CD4-positive, alpha-beta T cell (primary cell): ENCODE measurements around the gene LMO2. TPM values are rescaled to one million over a fixed set of nuclear protein-coding genes. Genes with fewer than 3 reads are reported as not detected.

Experiments used
- ATAC-seq: fragments of 200-7000 bp; cut with Tn5 transposase; one replicate; pipeline ENCODE4 v1.10.0; 2022; ENCODE audit warnings: mild to moderate bottlenecking; ENCODE audit not compliant: poor library complexity
- CTCF ChIA-PET: fragments of 350-600 bp; sonication (Branson Sonifier 250); formaldehyde crosslinking; loops from one replicate; lab custom pipeline; 2021; ENCODE audit warnings: antibody characterized with exemption, inconsistent platforms; lab: Charles Lee
- POLR2A ChIA-PET: fragments of 350-600 bp; sonication (Branson Sonifier 250); formaldehyde crosslinking; loops from one replicate; lab custom pipeline; 2021; ENCODE audit warnings: antibody characterized with exemption, inconsistent platforms; lab: Charles Lee
- DNase-seq, 14 experiments: peaks; one replicate each; pipeline ENCODE4 v3.0.0-alpha.2; 2013 to 2020; ENCODE audit warnings: mixed read lengths in 2 of 14
- H3K27ac ChIP-seq, 2 donors: one replicate each; pipeline versions ENCODE4 v1.5.1 to v1.7.0; 2013; ENCODE audit warnings: low read length in 2 of 2, low read depth in 1 of 2, mild to moderate bottlenecking in 1 of 2
- H3K27me3 ChIP-seq, 2 experiments: 1 replicate in 1 of 2; 2 replicates in 1 of 2; pipeline versions ENCODE4 v1.6.1 to v1.7.0; 2013; ENCODE audit warnings: low read length in 2 of 2, control low read depth in 1 of 2, mild to moderate bottlenecking in 1 of 2, moderate library complexity in 1 of 2; ENCODE audit not compliant: insufficient read depth in 2 of 2, control insufficient read depth in 1 of 2
- H3K36me3 ChIP-seq: one replicate; pipeline ENCODE4 v1.6.1; 2013; ENCODE audit warnings: low read length, control low read depth; ENCODE audit not compliant: insufficient read depth
- H3K4me1 ChIP-seq: one replicate; pipeline ENCODE4 v1.6.1; 2013; ENCODE audit warnings: low read length, control low read depth; ENCODE audit not compliant: insufficient read depth
- H3K4me3 ChIP-seq: one replicate; pipeline ENCODE4 v1.5.1; 2013; ENCODE audit warnings: mild to moderate bottlenecking, low read length, moderate library complexity
- H3K9me3 ChIP-seq, 2 experiments: 1 replicate in 1 of 2; 2 replicates in 1 of 2; pipeline versions ENCODE4 v1.6.1 to v1.7.0; 2013; ENCODE audit warnings: low read length in 2 of 2, mild to moderate bottlenecking in 2 of 2, control low read depth in 1 of 2, moderate library complexity in 1 of 2; ENCODE audit not compliant: control insufficient read depth in 1 of 2, insufficient read depth in 1 of 2
- H3K27ac Mint-ChIP-seq: one replicate; pipeline ENCODE4 v1.8.0; 2020; ENCODE audit warnings: mixed read lengths
- H3K27me3 Mint-ChIP-seq: one replicate; pipeline ENCODE4 v1.8.0; 2021; ENCODE audit warnings: mixed read lengths
- H3K36me3 Mint-ChIP-seq: one replicate; pipeline ENCODE4 v1.8.0; 2021; ENCODE audit warnings: low read depth, mixed read lengths
- H3K4me1 Mint-ChIP-seq: one replicate; pipeline ENCODE4 v1.8.0; 2021; ENCODE audit warnings: low read depth, mixed read lengths
- H3K4me3 Mint-ChIP-seq: one replicate; pipeline ENCODE4 v1.8.0; 2020; ENCODE audit warnings: mild to moderate bottlenecking, mixed read lengths
- H3K9me3 Mint-ChIP-seq: one replicate; pipeline ENCODE4 v1.8.0; 2020; ENCODE audit warnings: mixed read lengths
- intact Hi-C, 2 experiments: fragments of 100-400 bp; cut with DNase I in 1 of 2; cut with micrococcal nuclease in 1 of 2; formaldehyde crosslinking; loops; one replicate each; pipeline versions ENCODE4 v1.15.1 to v1.9.0; 2023 to 2025; cut with DNase I, micrococcal nuclease
- total RNA-seq, 174 experiments: library from RNA in 2 of 174; stranded (reverse) in 2 of 174; gene quantifications; one replicate each; pipeline ENCODE4 v1.2.3 and lab custom pipeline; 2021 to 2026
- TF ChIP-seq, protein P1 (sequence below): fragments of 200-600 bp; IDR thresholded peaks from one replicate; pipeline ENCODE4 v1.8.0; 2022; ENCODE audit warnings: antibody characterized with exemption, mild to moderate bottlenecking

The LMO2 gene
- total RNA-seq, 2 experiments from 2014 or later: 0.61 to 0.80 TPM

DNA sequence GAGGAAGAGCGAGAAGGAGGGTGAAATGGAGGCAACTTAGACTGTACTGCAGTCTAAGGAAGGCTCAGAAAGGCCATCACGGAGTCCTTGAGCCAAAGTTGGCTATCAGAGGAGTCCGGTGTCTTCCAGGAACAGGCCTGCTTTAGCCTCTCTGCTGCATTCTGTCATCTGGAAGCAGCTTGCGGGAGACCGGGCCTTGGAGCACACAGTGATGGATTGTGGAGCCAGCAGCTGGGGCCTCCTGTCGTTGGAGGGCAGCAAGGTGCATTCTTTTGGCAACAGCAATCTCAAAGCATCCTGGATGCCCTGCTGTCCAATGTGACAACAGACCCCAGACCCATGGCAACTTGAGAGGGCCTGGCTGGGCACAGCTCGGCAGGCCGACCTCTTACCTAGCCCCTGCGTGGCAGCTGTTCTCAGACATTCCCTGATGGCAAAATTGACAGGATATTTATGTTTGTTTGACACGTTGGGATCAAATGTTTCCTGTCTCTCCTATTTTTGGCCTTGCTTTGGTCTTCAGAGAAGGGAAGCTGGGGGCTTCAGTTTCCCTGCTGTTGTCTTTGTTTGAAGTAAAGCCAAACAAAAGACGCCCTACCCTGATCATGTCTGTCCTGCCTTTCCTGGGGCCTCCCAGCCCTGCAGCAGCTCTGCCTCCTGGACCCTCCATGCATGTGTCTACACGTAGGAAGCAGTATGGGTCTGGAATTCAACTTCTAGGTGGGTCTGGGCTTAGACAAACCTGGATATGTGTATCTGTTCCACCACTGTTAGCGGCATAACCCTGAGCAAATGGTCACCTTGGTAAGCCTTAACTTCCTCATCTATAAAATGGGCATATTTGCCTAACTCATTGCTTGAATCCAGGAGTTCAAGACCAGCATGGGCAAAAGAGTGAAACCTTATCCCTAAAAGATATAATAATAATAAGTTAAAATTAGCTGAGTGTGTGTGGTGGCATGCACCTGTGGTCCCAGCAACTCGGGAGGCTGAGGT lies 43.9 kb upstream of the LMO2 start:
- intact Hi-C loops: no loop called here
- H3K9me3 ChIP-seq: peaks cover 4 to 10% of the 10 kb centered on the region in 2 experiments
- H3K4me1 ChIP-seq: peaks cover 3% of the 10 kb centered on the region
- POLR2A ChIA-PET: no interaction called here
- no peak overlapping the region for H3K27ac Mint-ChIP-seq
- H3K27me3 ChIP-seq: no peaks in the 10 kb centered on the region
- no peak for DNase-seq
- peaks cover 5% of the 10 kb centered on the region for H3K27me3 Mint-ChIP-seq
- H3K36me3 Mint-ChIP-seq: no peaks in the 10 kb centered on the region
- CTCF ChIA-PET: no interaction called here
- H3K36me3 ChIP-seq: no peaks in the 10 kb centered on the region
- H3K4me1 Mint-ChIP-seq: no peaks in the 10 kb centered on the region
- TF ChIP-seq, protein P1, sequence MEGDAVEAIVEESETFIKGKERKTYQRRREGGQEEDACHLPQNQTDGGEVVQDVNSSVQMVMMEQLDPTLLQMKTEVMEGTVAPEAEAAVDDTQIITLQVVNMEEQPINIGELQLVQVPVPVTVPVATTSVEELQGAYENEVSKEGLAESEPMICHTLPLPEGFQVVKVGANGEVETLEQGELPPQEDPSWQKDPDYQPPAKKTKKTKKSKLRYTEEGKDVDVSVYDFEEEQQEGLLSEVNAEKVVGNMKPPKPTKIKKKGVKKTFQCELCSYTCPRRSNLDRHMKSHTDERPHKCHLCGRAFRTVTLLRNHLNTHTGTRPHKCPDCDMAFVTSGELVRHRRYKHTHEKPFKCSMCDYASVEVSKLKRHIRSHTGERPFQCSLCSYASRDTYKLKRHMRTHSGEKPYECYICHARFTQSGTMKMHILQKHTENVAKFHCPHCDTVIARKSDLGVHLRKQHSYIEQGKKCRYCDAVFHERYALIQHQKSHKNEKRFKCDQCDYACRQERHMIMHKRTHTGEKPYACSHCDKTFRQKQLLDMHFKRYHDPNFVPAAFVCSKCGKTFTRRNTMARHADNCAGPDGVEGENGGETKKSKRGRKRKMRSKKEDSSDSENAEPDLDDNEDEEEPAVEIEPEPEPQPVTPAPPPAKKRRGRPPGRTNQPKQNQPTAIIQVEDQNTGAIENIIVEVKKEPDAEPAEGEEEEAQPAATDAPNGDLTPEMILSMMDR: no peak
- peaks cover 10% of the 10 kb centered on the region for H3K9me3 Mint-ChIP-seq
- H3K4me3 ChIP-seq: no peak overlapping the region
- H3K27ac ChIP-seq: no peak overlapping the region
- no peak for ATAC-seq
- no peak overlapping the region for H3K4me3 Mint-ChIP-seq

DNA sequence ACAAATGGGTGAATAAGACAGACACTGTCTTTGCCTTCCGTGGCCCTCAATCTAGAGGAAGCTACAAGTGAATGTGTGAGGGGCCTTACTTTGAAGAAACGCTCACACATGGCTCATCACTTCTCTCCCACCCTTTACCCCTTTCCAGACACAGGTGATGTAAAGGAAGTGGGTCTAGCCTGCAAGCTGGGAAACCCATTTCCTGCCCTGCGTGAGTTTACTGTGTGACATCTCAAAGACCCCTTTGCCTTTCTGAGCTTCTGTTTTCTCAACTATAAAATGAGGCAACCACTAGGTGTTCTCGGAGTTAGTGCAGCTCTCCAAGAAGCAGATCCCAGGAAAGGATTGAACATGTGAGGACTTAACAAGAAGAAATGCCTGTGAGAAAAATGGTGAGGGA lies 43.1 kb upstream of the LMO2 start:
- H3K27me3 ChIP-seq: no peaks in the 10 kb centered on the region
- H3K9me3 ChIP-seq: peaks cover 4 to 10% of the 10 kb centered on the region in 2 experiments
- Mint-ChIP-seq H3K36me3 (no peaks in the 10 kb centered on the region), H3K27ac (no peak overlapping the region), H3K4me1 (no peaks in the 10 kb centered on the region), H3K9me3 (peaks cover 10% of the 10 kb centered on the region), H3K4me3 (no peak overlapping the region), H3K27me3 (peaks cover 5% of the 10 kb centered on the region)
- TF ChIP-seq, protein P1: no peak
- ChIA-PET POLR2A (interaction anchor here (1.3 kb wide), 1 partner anchor 65 kb away, joined by 3 read pairs; no protein-coding TSS in a partner anchor), CTCF (no interaction called here)
- no peak for ATAC-seq
- H3K36me3 ChIP-seq: no peaks in the 10 kb centered on the region
- no peak overlapping the region for H3K4me3 ChIP-seq
- peaks cover 6% of the 10 kb centered on the region for H3K4me1 ChIP-seq
- H3K27ac ChIP-seq: no peak overlapping the region
- intact Hi-C loops: no loop called here
- DNase-seq: no peak

DNA sequence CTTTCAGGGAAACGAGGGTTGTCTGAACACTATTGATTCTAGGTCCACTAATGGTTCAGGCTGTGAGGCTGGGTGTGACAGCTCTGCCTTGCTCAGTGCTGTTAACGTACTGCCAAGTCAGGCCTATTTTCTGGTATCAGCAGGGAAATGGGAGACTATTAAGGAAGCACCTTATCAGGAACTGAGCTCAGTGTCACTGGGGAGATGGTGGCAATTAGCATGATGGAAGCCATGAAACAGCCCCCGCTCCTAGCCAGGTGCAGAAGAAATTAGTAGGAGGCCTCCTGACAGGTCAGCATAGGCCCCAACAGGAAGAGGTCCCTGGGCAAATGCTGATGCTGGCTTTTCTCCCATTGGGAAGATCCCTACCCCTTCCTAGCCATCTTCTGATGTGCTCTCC lies 42.6 kb upstream of the LMO2 start:
- Mint-ChIP-seq H3K9me3 (peaks cover 10% of the 10 kb centered on the region), H3K27me3 (peaks cover 5% of the 10 kb centered on the region), H3K27ac (no peak overlapping the region), H3K36me3 (no peaks in the 10 kb centered on the region), H3K4me1 (no peaks in the 10 kb centered on the region), H3K4me3 (no peak overlapping the region)
- H3K9me3 ChIP-seq: peaks cover 4% of the 10 kb centered on the region in 2 experiments
- H3K27me3 ChIP-seq: no peaks in the 10 kb centered on the region
- no peak overlapping the region for H3K27ac ChIP-seq
- CTCF ChIA-PET: no interaction called here
- TF ChIP-seq, protein P1: no peak
- H3K36me3 ChIP-seq: no peaks in the 10 kb centered on the region
- POLR2A ChIA-PET: interaction anchor here (1.3 kb wide), 1 partner anchor 65 kb away, joined by 3 read pairs; no protein-coding TSS in a partner anchor
- no peak for DNase-seq
- intact Hi-C loops: no loop called here
- ATAC-seq: no peak
- no peak overlapping the region for H3K4me3 ChIP-seq
- peaks cover 6% of the 10 kb centered on the region for H3K4me1 ChIP-seq
